NCI-H2029 (cell line): ENCODE results near the gene RGS6.

Source experiments
- DNase-seq: peaks from one replicate; lab custom pipeline; 2025; lab: John Stamatoyannopoulos, UW

Gene RGS6

GRCh38 chr14:72583316-72584272, 651.4 kb downstream of the RGS6 start:
- DNase-seq: no peak

GRCh38 chr14:72588521-72588920, 656.3 kb downstream of the RGS6 start:
- no peak for DNase-seq

GRCh38 chr14:72589652-72590051, 657.4 kb downstream of the RGS6 start:
- no peak for DNase-seq

GRCh38 chr14:72590577-72590976, 658.3 kb downstream of the RGS6 start:
- no peak for DNase-seq

- DNase-seq: no peak
Measured at GRCh38 chr14:72591391-72591790, 659.2 kb downstream of the RGS6 start.

GRCh38 chr14:72594099-72594901, 662.1 kb downstream of the RGS6 start:
- no peak for DNase-seq

- no peak for DNase-seq
Measured at GRCh38 chr14:72595152-72595862, 663.1 kb downstream of the RGS6 start.

GRCh38 chr14:72597252-72598233, 665.3 kb downstream of the RGS6 start:
- no peak for DNase-seq

- DNase-seq: no peak
Measured at GRCh38 chr14:72598306-72598705, 666.1 kb downstream of the RGS6 start.

GRCh38 chr14:72599579-72600470, 667.6 kb downstream of the RGS6 start:
- DNase-seq: no peak

- no peak for DNase-seq
Measured at GRCh38 chr14:72600551-72601330, 668.5 kb downstream of the RGS6 start.

- DNase-seq: no peak
Measured at GRCh38 chr14:72603639-72604038, 671.4 kb downstream of the RGS6 start.

- no peak for DNase-seq
Measured at GRCh38 chr14:72604133-72604532, 671.9 kb downstream of the RGS6 start.

GRCh38 chr14:72605096-72605920, 673.1 kb downstream of the RGS6 start:
- DNase-seq: no peak

GRCh38 chr14:72605921-72606220, 673.6 kb downstream of the RGS6 start:
- DNase-seq: no peak

GRCh38 chr14:72606879-72607278, 674.6 kb downstream of the RGS6 start:
- DNase-seq: no peak

GRCh38 chr14:72607386-72608130, 675.3 kb downstream of the RGS6 start:
- DNase-seq: no peak
